Neural cell (in vitro differentiated cells): ENCODE data around the gene TEF.

Experiments used
- CTCF ChIP-seq: fragments of 450-650 bp; IDR thresholded peaks from 2 replicates; pipeline ENCODE4 v1.5.1; 2014; ENCODE audit warnings: antibody characterized with exemption, mild to moderate bottlenecking, moderate library complexity; ENCODE audit not compliant: poor library complexity, severe bottlenecking
- EP300 ChIP-seq: fragments of 450-650 bp; conservative IDR thresholded peaks from 2 replicates; pipeline ENCODE4 v1.6.1; 2014; ENCODE audit warnings: antibody characterized with exemption, mild to moderate bottlenecking, moderate library complexity; ENCODE audit not compliant: poor library complexity, severe bottlenecking
- EZH2 ChIP-seq: fragments of 200-600, 300-800 bp; shearing (Covaris generic), sonication (generic); IDR thresholded peaks from 2 replicates; pipeline ENCODE4 v1.6.1; 2014; ENCODE audit warnings: antibody characterized with exemption, low read length, borderline replicate concordance, mild to moderate bottlenecking; ENCODE audit not compliant: insufficient read depth, poor library complexity, severe bottlenecking
- MXI1 ChIP-seq: fragments of 450-650 bp; conservative IDR thresholded peaks from 2 replicates; pipeline ENCODE4 v1.6.1; 2014; ENCODE audit warnings: antibody characterized with exemption, mild to moderate bottlenecking; ENCODE audit not compliant: poor library complexity, severe bottlenecking
- POLR2AphosphoS5 ChIP-seq: IDR thresholded peaks from 2 replicates; pipeline ENCODE4 v1.6.1; 2012
- RAD21 ChIP-seq: fragments of 450-650 bp; conservative IDR thresholded peaks from 2 replicates; pipeline ENCODE4 v1.6.1; 2014; ENCODE audit warnings: antibody characterized with exemption, mild to moderate bottlenecking, moderate library complexity
- REST ChIP-seq: IDR thresholded peaks from 2 replicates; pipeline ENCODE4 v1.6.1; 2012; ENCODE audit warnings: borderline replicate concordance
- SMC3 ChIP-seq: fragments of 450-650 bp; conservative IDR thresholded peaks from 2 replicates; pipeline ENCODE4 v1.6.1; 2014; ENCODE audit warnings: antibody characterized with exemption, mild to moderate bottlenecking, moderate library complexity; ENCODE audit not compliant: poor library complexity
- TAF1 ChIP-seq: IDR thresholded peaks from 2 replicates; pipeline ENCODE4 v1.6.1; 2012; ENCODE audit warnings: low read depth

GRCh38 chr22:41365425-41365824, 16.3 kb upstream of the TEF start:
- TF ChIP-seq CTCF (no peak), POLR2AphosphoS5 (no peak), EZH2 (no peak), EP300 (no peak), RAD21 (no peak), REST (no peak), TAF1 (no peak), SMC3 (no peak), MXI1 (no peak)
